ENCODE results near the gene TTC13. TPM values are rescaled to one million over a fixed set of nuclear protein-coding genes. Genes with fewer than 3 reads are reported as not detected.
A peak's percentile ranks its signal among the peaks of the same experiment; 100 is the strongest.
"Not testable (repeated sequence)": the region's sequence is repeated elsewhere in the genome, so short reads cannot be mapped to it uniquely, and the experiment has no call there.

The TTC13 gene
- total RNA-seq, 1 experiment from 2014 or later: 22.6 TPM

DNA sequence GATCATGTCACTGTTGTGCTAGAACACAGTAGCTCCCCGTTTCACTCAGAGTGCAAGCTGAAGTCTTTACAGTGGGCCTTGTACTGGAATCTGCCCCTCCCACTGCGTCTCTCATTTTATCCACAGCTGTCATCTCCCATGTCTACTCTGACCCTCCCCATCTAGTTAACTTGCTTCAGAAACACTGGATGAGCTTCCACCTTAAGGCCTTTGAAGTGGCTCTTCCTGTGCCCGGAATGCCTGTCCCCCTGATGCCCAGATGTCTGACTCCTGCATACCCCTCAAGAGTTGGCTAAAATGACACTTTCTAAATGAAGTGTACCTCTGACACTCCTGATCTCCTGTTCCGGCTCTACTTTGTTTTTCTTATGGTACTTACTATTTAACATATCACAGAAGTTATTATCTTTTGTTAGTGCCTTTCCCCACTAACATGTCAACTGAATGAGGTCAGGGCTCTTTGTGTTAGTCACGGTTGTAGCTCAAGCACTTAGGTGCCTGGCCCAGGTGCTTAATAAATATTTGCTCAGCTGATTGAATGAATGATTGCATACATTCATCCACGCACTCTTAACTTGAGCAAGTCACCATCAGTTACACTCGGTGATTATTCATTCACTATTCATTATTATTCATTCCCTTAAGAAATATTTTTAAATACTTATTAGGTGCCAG is 13.6 kb upstream of the TTC13 start:
- no peak for DNase-seq (ENCODE audit: low read depth)

DNA sequence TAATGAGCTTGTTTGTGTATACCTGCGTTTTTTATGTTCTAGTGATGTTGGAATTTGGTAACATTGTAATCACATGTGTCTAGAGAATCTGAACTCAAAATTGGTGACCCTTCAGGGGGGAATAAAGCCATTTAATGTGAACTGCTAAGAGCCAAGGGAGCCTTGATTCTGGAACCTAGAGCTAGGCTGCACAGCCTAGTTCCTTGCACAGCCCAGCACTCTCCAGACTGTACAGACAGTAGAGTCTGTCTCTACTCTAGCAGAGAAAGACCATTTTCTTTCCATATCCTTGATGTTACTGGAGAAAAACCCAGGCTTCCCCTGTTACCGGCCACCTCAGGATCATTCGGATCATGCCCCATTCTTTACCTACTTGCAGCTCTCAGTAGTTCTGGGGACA is 8.8 kb upstream of the TTC13 start:
- no peak for DNase-seq (ENCODE audit: low read depth)

DNA sequence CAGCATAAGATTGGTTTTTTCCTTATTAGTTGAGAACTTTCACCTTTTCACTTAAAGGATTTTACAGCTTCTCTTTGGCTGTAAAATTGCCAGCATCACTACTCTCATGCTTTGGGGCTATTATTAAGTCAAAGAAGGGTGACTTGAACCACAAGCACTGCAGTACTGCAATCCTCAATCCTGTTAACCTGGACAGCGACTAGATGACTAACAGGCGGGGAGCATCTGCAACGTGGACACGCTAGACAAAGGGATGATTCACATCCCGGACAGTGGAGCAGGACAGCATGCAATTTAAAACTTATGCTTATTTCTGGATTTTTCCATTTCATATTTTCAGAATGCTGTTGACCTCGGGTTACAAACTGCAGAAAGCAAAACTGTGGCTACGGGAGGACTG is 8.3 kb upstream of the TTC13 start:
- DNase-seq (ENCODE audit: low read depth): peak; percentile 33

DNA sequence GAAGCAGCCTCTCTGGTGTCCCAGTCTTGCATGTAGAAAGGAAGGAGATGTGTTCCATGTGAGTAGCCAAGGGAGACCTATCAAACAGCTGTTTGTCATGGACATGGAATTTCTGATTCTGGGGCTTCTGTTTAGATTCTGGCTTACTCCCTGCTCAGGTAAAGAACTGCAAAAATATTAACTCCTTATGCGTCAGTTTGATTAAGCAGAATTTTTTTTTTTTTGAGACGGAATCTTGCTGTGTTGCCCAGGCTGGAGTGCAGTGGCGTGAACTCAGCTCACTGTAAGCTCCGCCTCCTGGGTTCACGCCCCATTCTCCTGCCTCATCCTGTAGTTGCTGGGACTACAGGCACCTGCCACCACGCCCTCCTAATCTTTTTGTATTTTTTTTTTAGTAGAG is 7.0 kb upstream of the TTC13 start:
- no peak for DNase-seq (ENCODE audit: low read depth)

DNA sequence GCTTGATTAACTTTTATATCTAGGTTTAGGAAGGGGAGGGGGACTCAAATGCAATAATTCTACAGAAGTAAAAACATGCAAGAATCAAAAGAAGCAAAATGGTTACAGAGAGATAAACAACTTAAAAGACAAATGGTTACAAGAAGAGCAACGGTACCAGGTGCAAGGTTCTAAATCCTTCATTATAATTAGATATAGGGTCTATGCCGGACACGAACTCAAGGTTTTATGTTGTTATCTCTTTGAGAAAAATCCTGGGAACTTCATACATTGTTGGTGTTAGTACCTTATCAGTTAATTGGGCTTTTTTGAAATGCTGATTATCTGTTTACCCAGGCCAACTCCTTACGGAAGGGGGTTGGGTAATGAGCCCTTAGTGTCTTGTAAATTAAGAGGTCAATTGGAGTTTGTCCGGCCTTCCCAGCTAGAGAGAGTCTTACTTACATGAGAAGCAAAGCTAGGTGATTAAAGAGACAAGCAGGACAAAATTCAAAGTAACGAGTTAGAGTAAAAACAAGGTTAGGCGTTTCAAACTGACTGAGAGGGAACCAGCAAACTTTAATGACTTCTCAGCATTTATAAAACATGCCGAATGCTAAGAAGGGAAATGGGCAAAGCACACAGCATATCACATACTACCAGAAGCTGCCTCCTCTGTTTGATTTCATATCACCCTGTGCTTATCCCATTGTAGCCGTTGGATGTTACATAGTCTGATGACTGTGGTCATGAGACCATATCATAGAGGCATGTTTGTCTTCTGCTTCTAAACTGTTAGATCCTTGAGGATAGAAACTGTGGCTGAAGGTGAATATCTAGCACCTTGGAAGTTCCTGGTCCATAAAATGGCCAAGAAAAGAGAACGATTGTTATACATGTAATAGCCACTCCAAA is 6.2 kb upstream of the TTC13 start:
- DNase-seq (ENCODE audit: low read depth): not testable (repeated sequence)

DNA sequence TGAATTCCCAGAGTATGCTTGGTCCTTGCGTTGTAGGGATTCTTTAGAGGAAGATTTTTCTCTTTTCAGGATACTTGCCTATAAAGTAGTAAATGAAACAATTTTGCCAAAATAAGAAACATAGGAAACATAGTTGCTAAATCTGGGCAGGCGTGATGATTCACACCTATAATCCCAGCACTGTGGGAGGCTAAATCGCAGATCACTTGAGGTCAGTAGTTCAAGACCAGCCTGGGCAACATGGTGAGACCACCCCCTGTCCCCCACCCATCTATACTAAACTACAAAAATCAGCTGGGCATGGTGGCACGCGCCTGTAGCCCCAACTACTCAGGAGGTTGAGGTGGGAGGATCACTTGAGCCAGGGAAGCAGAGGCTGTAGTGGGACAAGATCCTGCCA is 5.2 kb upstream of the TTC13 start:
- no peak for DNase-seq (ENCODE audit: low read depth)

DNA sequence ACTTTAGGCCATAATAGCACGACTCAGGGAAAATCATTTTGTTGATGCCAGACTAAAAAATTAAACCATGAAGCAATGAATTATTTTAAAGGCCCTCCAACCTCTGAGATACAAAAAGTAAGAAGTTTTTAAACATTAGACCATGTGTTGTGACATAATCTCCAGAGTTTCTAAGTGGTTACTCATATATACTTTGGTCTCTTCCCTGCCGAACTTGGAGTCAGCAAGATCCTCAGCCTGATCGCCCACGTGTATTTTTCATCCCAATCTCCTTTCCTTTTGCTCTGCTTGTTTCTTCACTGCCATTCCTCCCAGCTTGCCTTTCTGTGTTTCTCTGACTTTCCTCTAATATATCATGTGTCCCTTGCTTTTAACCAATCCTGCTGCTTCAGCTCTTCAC is 4.0 kb upstream of the TTC13 start:
- no peak for DNase-seq (ENCODE audit: low read depth)

DNA sequence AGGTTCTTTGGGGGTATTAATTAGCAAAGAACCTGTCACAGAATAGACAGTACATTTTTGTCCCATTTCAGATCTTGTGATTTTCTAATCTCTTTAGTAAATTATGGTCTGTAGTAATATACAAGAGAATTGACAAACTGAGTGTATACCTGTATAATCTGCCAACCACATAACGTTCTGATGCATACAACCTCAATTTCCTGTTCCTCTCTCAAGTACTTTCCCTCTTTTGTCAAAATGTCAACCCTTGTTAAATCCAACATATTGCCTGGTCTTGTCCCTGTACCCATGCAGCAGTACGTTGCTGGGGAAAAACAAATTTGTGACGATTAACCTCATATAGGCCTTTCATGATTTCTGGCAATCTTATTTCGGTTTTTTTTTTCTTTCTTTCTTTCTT is 1.3 kb upstream of the TTC13 start:
- no peak for DNase-seq (ENCODE audit: low read depth)

DNA sequence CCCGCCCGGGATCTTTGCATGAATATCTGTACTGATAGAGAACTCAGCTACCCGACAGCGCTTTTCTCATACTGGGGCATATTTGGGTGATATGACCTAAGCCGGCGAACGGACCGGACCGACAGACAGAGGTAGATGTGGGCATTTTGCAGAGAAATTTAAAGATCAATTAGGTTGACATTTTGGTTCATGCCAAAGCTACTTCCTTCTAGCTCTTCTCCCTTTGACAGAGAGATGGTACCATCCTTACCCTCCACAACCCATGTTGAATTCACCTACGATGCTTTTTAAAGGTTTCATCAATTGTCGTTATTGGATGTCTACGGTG is 692 bp upstream of the TTC13 start:
- no peak for DNase-seq (ENCODE audit: low read depth)

DNA sequence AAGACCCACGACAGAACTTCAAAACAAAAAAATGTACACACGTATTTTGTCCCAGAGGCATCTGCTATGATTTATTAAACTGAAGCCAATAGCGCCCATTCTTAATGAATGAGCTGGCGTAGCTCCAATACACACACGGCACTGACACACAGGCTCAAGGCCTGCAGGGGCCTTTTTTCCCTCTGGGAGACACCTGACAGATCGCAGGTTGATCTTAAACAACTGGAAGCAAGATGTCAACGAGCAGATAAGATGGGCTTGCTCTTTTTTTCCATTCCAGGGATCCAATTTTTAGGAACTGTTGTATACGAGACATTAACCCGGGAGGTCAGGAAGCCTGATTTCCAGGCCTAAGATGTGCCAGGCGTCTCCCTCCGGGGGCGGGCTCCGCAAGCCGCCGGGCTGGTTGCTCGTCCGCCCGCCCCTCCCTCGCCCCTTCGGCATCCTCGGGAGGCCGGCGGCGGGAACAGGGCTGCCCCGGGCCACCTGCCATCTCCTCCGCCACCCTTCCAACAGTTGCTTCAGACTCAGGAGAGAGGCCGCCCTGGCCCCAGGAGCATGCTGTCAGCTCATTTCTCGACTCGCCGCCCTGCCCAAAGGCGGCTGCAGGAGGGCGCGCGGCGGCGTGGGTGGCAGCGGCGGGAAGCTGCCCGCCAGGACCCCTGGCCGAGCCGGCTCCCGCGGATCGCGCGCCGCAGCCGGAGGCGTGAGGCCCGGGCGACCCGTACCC is 735 bp downstream of the TTC13 start:
- peak; percentile 32 for DNase-seq (ENCODE audit: low read depth)

DNA sequence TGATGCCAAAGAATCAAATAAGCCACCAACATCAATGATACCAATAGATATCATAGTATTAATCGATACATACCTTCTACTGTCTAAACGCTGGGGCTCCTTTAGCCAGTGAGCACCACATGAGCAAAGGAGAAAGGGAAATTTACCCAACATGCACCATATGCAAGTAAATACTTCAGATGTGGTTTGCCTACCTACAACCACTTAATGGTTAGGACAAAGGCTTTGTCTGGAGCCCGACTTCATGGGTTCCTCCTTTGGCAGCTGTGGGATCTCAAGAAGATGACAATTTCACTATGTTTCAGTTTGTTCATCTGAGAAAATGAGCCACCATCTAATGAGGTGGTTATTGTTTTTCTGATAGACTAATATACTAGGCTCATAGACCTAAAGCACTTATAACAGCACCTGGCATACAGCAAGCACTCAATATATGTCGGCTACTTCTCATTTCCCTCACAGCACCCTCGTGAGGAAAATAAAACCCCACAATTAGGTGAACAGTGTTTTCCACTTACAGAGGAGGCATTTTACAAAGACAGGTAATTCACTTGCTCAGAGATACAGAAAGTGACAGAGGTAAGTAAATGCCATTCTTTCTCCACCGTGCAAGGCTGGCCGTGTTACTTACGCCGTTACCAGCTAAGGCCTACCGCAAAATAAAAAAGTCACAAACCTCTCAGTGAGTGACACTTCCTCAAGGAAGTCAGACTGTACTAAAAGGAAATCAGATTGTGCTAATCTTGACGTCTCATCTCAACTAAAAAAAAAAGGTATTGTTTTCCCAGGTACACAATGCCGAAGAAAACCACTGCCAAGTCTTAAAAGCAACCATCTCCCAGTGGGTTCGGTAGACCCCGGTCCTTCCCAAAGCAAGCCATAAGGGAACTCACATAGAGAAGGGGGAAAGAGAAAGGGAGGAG is 1.6 kb downstream of the TTC13 start:
- no peak for DNase-seq (ENCODE audit: low read depth)

DNA sequence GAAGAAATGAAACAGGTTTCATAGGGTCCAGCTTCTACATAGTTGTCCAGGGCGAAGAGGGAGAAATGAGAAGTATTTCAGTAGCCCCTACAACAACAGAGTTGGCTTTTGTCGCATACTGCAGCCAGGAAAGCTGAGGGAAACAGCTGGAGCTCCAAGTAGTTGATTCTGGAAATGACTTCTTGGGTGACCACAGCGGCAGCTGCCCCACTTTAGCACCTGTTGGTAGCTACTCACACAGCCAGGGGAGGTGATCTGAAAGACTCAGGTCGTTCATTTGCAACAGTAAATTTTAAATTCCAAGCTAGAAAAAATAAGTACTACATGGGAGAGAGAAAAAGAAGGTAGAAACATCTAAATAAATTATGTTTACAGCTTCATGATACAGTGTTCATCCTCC is 2.3 kb downstream of the TTC13 start:
- no peak for DNase-seq (ENCODE audit: low read depth)

DNA sequence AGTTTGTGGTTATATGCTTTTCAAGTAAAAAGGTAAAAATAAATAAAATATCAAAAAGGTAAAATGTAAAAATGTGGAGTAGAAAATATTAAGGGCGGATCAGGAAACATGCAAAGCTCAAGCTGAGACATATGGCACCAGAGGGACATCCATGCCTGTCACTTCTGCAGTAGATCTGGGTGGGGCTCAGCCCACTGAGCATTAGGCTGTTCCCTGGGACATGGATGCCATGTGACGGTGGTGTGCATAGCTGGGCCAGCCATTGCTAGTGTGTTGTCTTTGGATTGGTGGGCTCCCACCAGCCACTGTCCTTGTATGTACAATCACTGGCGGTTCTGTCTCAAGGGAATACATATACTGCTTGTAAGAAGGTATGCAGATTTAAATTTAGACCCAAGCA is 3.0 kb downstream of the TTC13 start:
- no peak for DNase-seq (ENCODE audit: low read depth)

DNA sequence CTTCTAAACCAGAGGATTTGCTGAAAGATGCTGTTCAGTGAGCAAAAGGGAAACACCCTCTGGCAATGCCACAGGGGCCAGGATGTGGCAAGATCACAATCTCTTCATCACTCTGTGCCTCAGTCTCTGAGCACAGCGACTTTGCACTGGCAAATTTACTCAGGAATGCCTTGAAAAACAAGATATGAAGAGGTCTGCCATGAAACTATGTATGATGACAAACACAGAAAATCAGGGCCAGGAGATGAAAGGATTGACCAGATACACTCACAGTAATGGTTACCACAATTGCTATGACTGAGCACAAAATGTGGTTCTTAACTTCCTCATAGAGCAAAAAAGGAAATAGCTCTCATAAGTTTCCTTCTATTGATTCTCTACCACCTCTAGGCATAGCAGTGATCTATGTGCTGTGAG is 5.8 kb downstream of the TTC13 start:
- peak; percentile 33 for DNase-seq (ENCODE audit: low read depth)

DNA sequence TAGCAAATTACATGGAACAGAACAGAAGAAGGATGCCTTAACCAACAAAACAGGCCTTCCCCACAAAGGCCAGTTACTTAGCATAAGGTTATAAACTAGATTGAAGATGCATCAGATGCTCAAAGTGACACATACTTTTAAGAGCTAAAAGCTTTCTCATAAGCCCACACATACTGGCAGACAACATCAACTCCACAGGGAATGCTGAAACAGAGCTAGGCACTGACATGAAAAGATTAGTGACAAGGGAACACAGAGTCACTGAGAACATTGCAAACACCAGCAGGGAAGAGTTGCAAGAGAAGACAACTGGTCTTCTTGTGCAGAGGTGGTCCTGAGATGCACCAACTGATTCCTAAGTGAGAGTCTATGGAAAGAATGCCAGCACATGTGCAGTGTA is 6.9 kb downstream of the TTC13 start:
- no peak for DNase-seq (ENCODE audit: low read depth)

DNA sequence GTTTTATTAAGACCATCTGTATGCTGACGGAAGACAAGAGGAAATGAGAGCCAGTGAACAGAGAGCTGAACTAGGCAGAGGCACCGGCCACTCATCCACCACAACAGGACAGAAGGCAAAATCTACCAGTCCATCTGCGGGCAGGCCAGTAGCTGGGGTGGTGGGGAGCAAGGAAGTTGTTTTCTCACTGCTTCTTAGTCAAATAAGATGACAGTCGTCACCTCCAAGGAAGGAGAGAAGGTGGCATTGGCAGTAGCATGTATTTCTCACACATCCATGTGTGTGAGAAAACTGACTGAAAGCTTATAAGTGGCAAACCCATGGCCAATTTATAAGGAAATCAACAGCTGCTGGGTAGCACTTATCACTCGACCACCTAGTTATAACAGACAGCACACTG is 8.2 kb downstream of the TTC13 start:
- no peak for DNase-seq (ENCODE audit: low read depth)

DNA sequence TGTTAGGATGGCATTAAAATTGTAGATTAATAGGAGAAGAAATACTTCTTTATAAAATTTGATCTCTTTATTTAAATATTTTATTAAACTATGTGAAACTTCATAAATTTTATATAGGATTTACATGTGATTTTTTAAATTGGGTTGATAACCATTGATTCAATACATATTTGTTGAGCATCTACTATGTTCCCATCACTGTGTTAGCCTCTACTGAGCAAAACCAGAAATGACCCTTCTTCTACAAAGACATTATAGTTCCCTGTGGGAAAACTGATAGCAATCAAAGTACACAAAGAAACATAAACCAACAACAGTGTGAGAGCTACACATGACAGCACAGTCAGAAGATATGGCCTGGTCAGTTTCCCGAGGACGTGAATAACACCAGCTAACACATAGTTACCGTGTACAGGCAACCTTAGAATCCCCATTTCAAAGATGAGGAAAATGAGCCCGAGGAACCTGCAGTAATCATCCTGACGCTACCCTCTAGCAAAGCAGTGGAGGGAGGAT is 12.2 kb downstream of the TTC13 start:
- no peak for DNase-seq (ENCODE audit: low read depth)

DNA sequence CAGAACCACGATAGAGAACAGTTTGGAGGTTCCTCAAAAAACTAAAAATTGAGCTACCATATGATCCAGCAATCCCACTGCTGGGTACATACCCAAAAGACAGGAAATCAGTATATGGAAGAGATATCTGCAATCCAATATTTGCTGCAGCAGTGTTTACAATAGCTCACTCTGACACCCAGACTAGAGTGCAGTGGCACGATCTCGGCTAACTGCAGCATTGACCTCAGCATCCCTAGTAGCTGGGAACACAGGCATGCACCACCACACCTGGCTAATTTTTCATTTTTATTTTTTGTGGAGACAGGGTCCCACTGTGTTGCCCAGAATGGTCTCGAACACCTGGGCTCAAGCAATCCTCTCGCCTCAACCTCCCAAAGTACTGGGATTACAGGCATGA is 13.1 kb downstream of the TTC13 start:
- DNase-seq (ENCODE audit: low read depth): no peak

DNA sequence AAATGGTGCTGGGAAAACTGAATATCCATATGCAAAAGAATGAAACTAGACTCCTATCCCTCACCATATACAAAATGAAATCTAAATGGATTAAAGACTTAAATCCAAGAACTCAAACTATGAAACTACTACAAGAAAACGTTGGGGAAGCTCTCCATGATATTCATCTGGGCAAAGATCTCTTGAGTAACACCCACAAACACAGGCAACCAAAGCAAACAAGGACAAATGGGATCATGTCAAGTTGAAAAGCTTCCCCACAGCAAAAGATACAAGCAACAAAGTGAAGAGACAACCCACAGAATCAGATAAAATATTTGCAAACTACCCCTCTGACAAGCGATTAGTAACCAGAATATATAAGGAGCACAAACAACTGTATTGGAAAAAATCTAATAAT is 13.8 kb downstream of the TTC13 start:
- DNase-seq (ENCODE audit: low read depth): no peak

DNA sequence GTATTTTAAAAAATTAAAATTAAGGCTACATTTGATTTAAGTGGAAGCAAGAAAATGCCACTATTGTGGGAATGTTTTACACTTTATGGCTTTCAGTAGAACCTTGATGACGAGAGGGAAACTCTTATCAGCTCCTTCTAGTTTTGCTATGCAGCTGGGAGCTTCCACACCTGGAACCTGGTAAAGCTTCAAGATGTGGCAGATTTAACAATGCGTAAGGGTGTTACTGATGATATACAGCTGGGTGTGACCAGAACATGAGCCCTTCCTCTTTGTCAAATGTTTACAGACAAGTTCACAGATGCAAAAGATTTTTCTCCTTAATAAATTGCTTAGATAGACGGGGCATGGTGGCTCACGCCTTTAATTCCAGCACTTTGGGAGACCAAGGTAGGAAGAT is 20.3 kb downstream of the TTC13 start:
- no peak for DNase-seq (ENCODE audit: low read depth)

DNA sequence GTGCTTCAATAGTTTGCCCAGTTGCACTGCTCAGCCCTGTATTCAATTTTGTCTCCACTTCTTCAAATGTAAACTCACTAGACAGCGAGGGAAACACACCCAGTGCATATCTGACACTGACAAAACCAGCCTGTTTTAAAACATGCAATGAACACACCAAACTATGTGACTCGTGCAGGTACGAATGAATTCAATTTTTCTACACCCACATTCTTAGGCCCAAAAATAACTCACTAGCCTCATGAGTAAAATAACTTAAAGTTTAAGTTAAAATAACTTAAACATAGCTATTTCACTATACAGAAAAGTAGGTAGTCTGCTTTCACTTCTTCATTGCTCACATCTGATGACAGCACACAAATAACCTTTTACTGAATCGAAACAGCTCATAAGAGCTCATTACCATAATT is 21.1 kb downstream of the TTC13 start:
- DNase-seq (ENCODE audit: low read depth): no peak

DNA sequence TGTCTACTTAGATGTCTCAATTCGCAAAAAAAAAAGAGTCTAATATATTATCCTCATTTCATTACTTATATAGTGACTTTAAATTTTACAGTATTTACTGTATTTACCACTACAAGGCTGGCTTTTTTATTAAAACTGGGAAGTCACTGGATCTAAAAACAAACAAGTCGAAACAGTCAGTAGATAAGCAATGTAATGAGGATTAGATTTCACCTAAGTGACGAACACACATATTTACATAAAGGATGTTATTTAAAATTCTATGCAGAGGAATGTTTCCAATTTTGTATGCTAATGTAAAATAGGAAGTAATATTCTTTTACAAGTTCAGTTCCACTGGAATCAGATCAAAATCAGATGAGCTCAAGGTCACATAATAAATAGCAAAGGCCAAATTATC is 28.3 kb downstream of the TTC13 start:
- DNase-seq (ENCODE audit: low read depth): no peak

Data from Daoy (cell line).